HCT116 (cell line): ENCODE results near the gene GOLT1B. TPM values are rescaled to one million over a fixed set of nuclear protein-coding genes. Genes with fewer than 3 reads are reported as not detected.
"Not testable (repeated sequence)": the region's sequence is repeated elsewhere in the genome, so short reads cannot be mapped to it uniquely, and the experiment has no call there.

Experiments
- ATAC-seq: fragments of 200-7000 bp; cut with Tn5 transposase; 2 replicates; pipeline ENCODE4 v1.9.1; 2020; ENCODE audit warnings: mild to moderate bottlenecking, moderate library complexity
- BruUV-seq: library from RNA; stranded (reverse); fragments of 400-500 nt; replicated peaks from 2 replicates; lab custom pipeline; 2021; lab: Mats Ljungman, UMichigan
- CTCF ChIA-PET: fragments of 300-600 bp; sonication (Branson Sonifier 250); formaldehyde crosslinking; loops from one replicate; lab custom pipeline; 2021; ENCODE audit warnings: antibody characterized with exemption; lab: Charles Lee
- POLR2A ChIA-PET: fragments of 300-600, 350-600 bp; sonication (Branson Sonifier 250); formaldehyde crosslinking; loops from one replicate; lab custom pipeline; 2021; ENCODE audit warnings: antibody characterized with exemption; lab: Charles Lee
- RAD21 ChIA-PET, 2 experiments: fragments of 300-600 bp; sonication (Branson Sonifier 250); formaldehyde crosslinking; loops; one replicate each; lab custom pipeline; 2023; ENCODE audit warnings: low total read pairs in 2 of 2; ENCODE audit not compliant: uncharacterized antibody in 2 of 2, unreplicated experiment in 2 of 2, low non-redundant PET in 1 of 2; lab: Charles Lee
- DNase-seq: peaks from one replicate; pipeline ENCODE4 v3.0.0-alpha.2; 2010; ENCODE audit warnings: low read depth, low spot score
- H2AFZ ChIP-seq: fragments of 200-600 bp; shearing (Covaris generic), sonication (generic); 2 replicates; pipeline ENCODE4 v1.6.1; 2017; ENCODE audit warnings: low read depth, mixed run types, mixed read lengths, antibody characterized with exemption, low read length; ENCODE audit not compliant: poor library complexity, severe bottlenecking
- H3K27ac ChIP-seq: 2 replicates; pipeline ENCODE4 v1.5.1; 2012; ENCODE audit warnings: low read depth, low read length
- H3K27me3 ChIP-seq: fragments of 200-600 bp; sonication (generic); 2 replicates; pipeline ENCODE4 v1.6.1; 2016; ENCODE audit warnings: mixed run types, low read length, mixed read lengths; ENCODE audit not compliant: insufficient read depth
- H3K36me3 ChIP-seq, 2 experiments: fragments of 200-500 bp in 1 of 2; fragments of 200-600 bp in 1 of 2; sonication (Bioruptor generic) in 1 of 2; sonication (generic) in 1 of 2; 2 replicates each; pipeline versions ENCODE4 v1.5.1 to v1.6.1; 2014 to 2016; ENCODE audit warnings: low read length in 2 of 2, inconsistent platforms in 1 of 2, mixed read lengths in 1 of 2, mixed run types in 1 of 2; ENCODE audit not compliant: insufficient read depth in 2 of 2, control insufficient read depth in 1 of 2
- H3K4me1 ChIP-seq, 2 experiments: fragments of 200-600 bp in 1 of 2; sonication (generic) in 1 of 2; 2 replicates each; pipeline versions ENCODE4 v1.5.1 to v1.6.1; 2012 to 2017; ENCODE audit warnings: low read length in 2 of 2, inconsistent platforms in 1 of 2, mild to moderate bottlenecking in 1 of 2, mixed read lengths in 1 of 2, mixed run types in 1 of 2, moderate library complexity in 1 of 2; ENCODE audit not compliant: insufficient read depth in 2 of 2, control insufficient read depth in 1 of 2
- H3K4me2 ChIP-seq: fragments of 200-600 bp; sonication (generic); 2 replicates; pipeline ENCODE4 v1.6.1; 2017; ENCODE audit warnings: mixed run types, low read length, mixed read lengths
- H3K4me3 ChIP-seq, 2 experiments: fragments of 200-600 bp in 1 of 2; sonication (generic) in 1 of 2; replicated peaks in 1 of 2; 2 replicates each; pipeline ENCODE4 v1.5.1; 2011 to 2016; ENCODE audit warnings: low read length in 2 of 2, control low read depth in 1 of 2, low read depth in 1 of 2, mild to moderate bottlenecking in 1 of 2, mixed read lengths in 1 of 2, mixed run types in 1 of 2
- H3K79me2 ChIP-seq: fragments of 200-600 bp; sonication (generic); 2 replicates; pipeline ENCODE4 v1.6.1; 2017; ENCODE audit warnings: mild to moderate bottlenecking, mixed run types, low read length, moderate library complexity, mixed read lengths; ENCODE audit not compliant: insufficient read depth
- H3K9ac ChIP-seq: fragments of 200-600 bp; sonication (generic); 2 replicates; pipeline ENCODE4 v1.6.1; 2016; ENCODE audit warnings: low read length, mixed read lengths
- H3K9me2 ChIP-seq: fragments of 200-600 bp; sonication (generic), shearing (Covaris generic); 2 replicates; pipeline ENCODE4 v1.6.1; 2017; ENCODE audit warnings: mixed run types, mild to moderate bottlenecking, moderate library complexity; ENCODE audit not compliant: insufficient read depth
- H3K9me3 ChIP-seq, 2 experiments: fragments of 200-500 bp in 1 of 2; fragments of 200-600 bp in 1 of 2; sonication (Bioruptor generic) in 1 of 2; sonication (generic) in 1 of 2; 2 replicates each; pipeline ENCODE4 v1.6.1; 2014 to 2017; ENCODE audit warnings: low read length in 2 of 2, mixed read lengths in 2 of 2, inconsistent platforms in 1 of 2, low read depth in 1 of 2, mild to moderate bottlenecking in 1 of 2, mixed run types in 1 of 2, moderate library complexity in 1 of 2; ENCODE audit not compliant: control insufficient read depth in 1 of 2, insufficient read depth in 1 of 2
- H4K20me1 ChIP-seq: fragments of 200-600 bp; sonication (generic), shearing (Covaris generic); 2 replicates; pipeline ENCODE4 v1.6.1; 2017; ENCODE audit warnings: mixed run types, mild to moderate bottlenecking, moderate library complexity; ENCODE audit not compliant: insufficient read depth
- ATF3 ChIP-seq: IDR thresholded peaks from 2 replicates; pipeline ENCODE4 v1.6.1; 2012
- CBX3 ChIP-seq: IDR thresholded peaks from 2 replicates; pipeline ENCODE4 v1.6.1; 2012; ENCODE audit warnings: low read depth
- ELF1 ChIP-seq: IDR thresholded peaks from 2 replicates; pipeline ENCODE4 v1.6.1; 2012; ENCODE audit warnings: low read depth, borderline replicate concordance
- EZH2phosphoT487 ChIP-seq: fragments of 200-600 bp; IDR thresholded peaks from 2 replicates; pipeline ENCODE4 v1.6.1; 2018; ENCODE audit warnings: antibody characterized with exemption, borderline replicate concordance
- FOSL1 ChIP-seq: IDR thresholded peaks from 2 replicates; pipeline ENCODE4 v1.6.1; 2012; ENCODE audit warnings: low read depth
- JUND ChIP-seq: IDR thresholded peaks from 2 replicates; pipeline ENCODE4 v1.6.1; 2012
- POLR2AphosphoS5 ChIP-seq: IDR thresholded peaks from 2 replicates; pipeline ENCODE4 v1.6.1; 2011; ENCODE audit warnings: mild to moderate bottlenecking, low read depth, low read length, moderate library complexity
- SIN3A ChIP-seq: IDR thresholded peaks from 2 replicates; pipeline ENCODE4 v1.6.1; 2012; ENCODE audit warnings: low read depth
- SRF ChIP-seq: IDR thresholded peaks from 2 replicates; pipeline ENCODE4 v1.6.1; 2012; ENCODE audit warnings: low read depth
- TCF7L2 ChIP-seq: IDR thresholded peaks from 2 replicates; pipeline ENCODE4 v1.7.0; 2011; ENCODE audit warnings: borderline replicate concordance, inconsistent platforms; ENCODE audit not compliant: insufficient read depth, insufficient read length; ENCODE audit errors: extremely low read depth
- ZFX ChIP-seq: fragments of 450-650 bp; IDR thresholded peaks from 2 replicates; pipeline ENCODE4 v1.6.1; 2017
- ZNF274 ChIP-seq: fragments of 200-500 bp; sonication (Bioruptor generic); IDR thresholded peaks from 2 replicates; pipeline ENCODE4 v1.6.1; 2014; ENCODE audit warnings: mild to moderate bottlenecking, low read depth, low read length, inconsistent platforms
- intact Hi-C: fragments of 100-400 bp; cut with micrococcal nuclease; formaldehyde crosslinking; loops from 2 replicates; pipeline ENCODE4 v1.10.0; 2022
- total RNA-seq: library from RNA; stranded (reverse); gene quantifications from one replicate; pipeline ENCODE4 v1.2.1, GENCODE V29; 2021; ENCODE audit not compliant: unreplicated experiment

Gene GOLT1B
- total RNA-seq, 1 experiment from 2014 or later: 43.5 TPM

- intact Hi-C loops: no loop called here
- Histone ChIP-seq H3K9ac (no peak overlapping the region), H3K9me3 (no peaks in the 10 kb centered on the region), H3K9me2 (no peaks in the 10 kb centered on the region), H3K4me1 (0 out of 4 replicates have a peak, but pooled peaks cover 0 to 3% of the 10 kb centered on the region in 2 experiments), H3K36me3 (peaks cover 0 to 6% of the 10 kb centered on the region in 2 experiments; a peak in 1 of 4 replicates), H3K4me3 (no peak overlapping the region), H4K20me1 (no peaks in the 10 kb centered on the region), H2AFZ (no peak overlapping the region), H3K4me2 (no peak overlapping the region), H3K27ac (no peak overlapping the region), H3K79me2 (no peaks in the 10 kb centered on the region), H3K27me3 (no peaks in the 10 kb centered on the region)
- no TSS peak for BruUV-seq
- DNase-seq (no peak), ATAC-seq (no peak)
- ChIA-PET CTCF (no interaction called here), RAD21 (no interaction called here), POLR2A (no interaction called here)
- no peak for TF ChIP-seq SRF
- TF ChIP-seq EZH2phosphoT487: no peak
- no peak for TF ChIP-seq ZFX
Measured at GRCh38 chr12:21459474-21459873, 42.1 kb upstream of the GOLT1B start.

- CTCF ChIA-PET, ATAC-seq, H4K20me1 ChIP-seq, H3K4me1 ChIP-seq, RAD21 ChIA-PET, POLR2A ChIA-PET, BruUV-seq, H2AFZ ChIP-seq, H3K4me2 ChIP-seq, H3K9ac ChIP-seq, H3K36me3 ChIP-seq, H3K27ac ChIP-seq, H3K9me2 ChIP-seq, H3K27me3 ChIP-seq, H3K4me3 ChIP-seq, H3K9me3 ChIP-seq, DNase-seq, H3K79me2 ChIP-seq, intact Hi-C loops: not testable (repeated sequence)
Measured at GRCh38 chr12:21467334-21467733, 34.3 kb upstream of the GOLT1B start.

GRCh38 chr12:21471294-21471693 lies 30.3 kb upstream of the GOLT1B start:
- RAD21 ChIA-PET: no interaction called here
- Histone ChIP-seq H3K27ac (no peak overlapping the region), H3K9me3 (no peaks in the 10 kb centered on the region), H3K4me1 (no peaks in the 10 kb centered on the region), H3K36me3 (peaks cover 4 to 7% of the 10 kb centered on the region in 2 experiments)
- TF ChIP-seq JUND (no peak), SRF (no peak), ATF3 (no peak), ZNF274 (no peak), CBX3 (no peak), TCF7L2 (no peak), SIN3A (no peak), FOSL1 (no peak), POLR2AphosphoS5 (no peak), ELF1 (no peak)
- TF ChIP-seq, all 23 proteins: peak for 0
- no peaks in the 10 kb centered on the region for H4K20me1 ChIP-seq
- DNase-seq (no peak), ATAC-seq (no peak)
- no peak overlapping the region for H2AFZ ChIP-seq
- intact Hi-C loops: no loop called here
- H3K27me3 ChIP-seq: no peaks in the 10 kb centered on the region
- H3K9ac ChIP-seq: no peak overlapping the region
- H3K4me3 ChIP-seq: no peak overlapping the region
- ChIA-PET POLR2A (no interaction called here), CTCF (no interaction called here)
- no peaks in the 10 kb centered on the region for H3K9me2 ChIP-seq
- no peaks in the 10 kb centered on the region for H3K79me2 ChIP-seq
- BruUV-seq: no TSS peak
- H3K4me2 ChIP-seq: no peak overlapping the region
